PC-3 (cell line): ENCODE results near the gene POM121. TPM values are rescaled to one million over a fixed set of nuclear protein-coding genes. Genes with fewer than 3 reads are reported as not detected.
A peak's percentile ranks its signal among the peaks of the same experiment; 100 is the strongest.
"Not testable (repeated sequence)": the region's sequence is repeated elsewhere in the genome, so short reads cannot be mapped to it uniquely, and the experiment has no call there.

Experiments
- ATAC-seq: fragments of 200-7000 bp; cut with Tn5 transposase; 2 replicates; pipeline ENCODE4 v1.9.1; 2020; ENCODE audit warnings: mild to moderate bottlenecking, moderate library complexity
- BruUV-seq: library from RNA; stranded (reverse); fragments of 400-500 nt; replicated peaks from 2 replicates; lab custom pipeline; 2021; lab: Mats Ljungman, UMichigan
- CTCF ChIA-PET: fragments of 300-600 bp; sonication (Branson Sonifier 250); formaldehyde crosslinking; loops from one replicate; lab custom pipeline; 2022; ENCODE audit warnings: antibody characterized with exemption; lab: Charles Lee
- POLR2A ChIA-PET: fragments of 300-600 bp; sonication (Branson Sonifier 250); formaldehyde crosslinking; loops from one replicate; lab custom pipeline; 2022; ENCODE audit warnings: antibody characterized with exemption; ENCODE audit not compliant: unreplicated experiment; lab: Charles Lee
- DNase-seq: peaks from one replicate; pipeline ENCODE4 v3.0.0-alpha.2; 2015
- H2AFZ ChIP-seq: fragments of 300-600 bp; sonication (generic); 2 replicates; pipeline ENCODE4 v1.6.0; 2016; ENCODE audit warnings: antibody characterized with exemption, low read length
- H3F3A ChIP-seq: fragments of 300-600 bp; sonication (generic); one replicate; pipeline ENCODE4 v1.6.0; 2017; ENCODE audit warnings: antibody characterized with exemption, low read length, control low read depth, mild to moderate bottlenecking; ENCODE audit not compliant: unreplicated experiment
- H3K27ac ChIP-seq: fragments of 300-600 bp; sonication (generic); 2 replicates; pipeline ENCODE4 v1.5.1; 2016; ENCODE audit warnings: mild to moderate bottlenecking, low read length
- H3K27me3 ChIP-seq: fragments of 300-600 bp; sonication (generic); 2 replicates; pipeline ENCODE4 v1.6.1; 2016; ENCODE audit warnings: low read length, mixed read lengths
- H3K36me3 ChIP-seq: fragments of 300-600 bp; sonication (generic); 2 replicates; pipeline ENCODE4 v1.6.1; 2016; ENCODE audit warnings: low read depth, mixed run types, low read length, mixed read lengths
- H3K4me1 ChIP-seq: fragments of 300-600 bp; sonication (generic); 2 replicates; pipeline ENCODE4 v1.5.1; 2016; ENCODE audit warnings: low read length; ENCODE audit not compliant: insufficient read depth
- H3K4me2 ChIP-seq: fragments of 300-600 bp; sonication (generic); 2 replicates; pipeline ENCODE4 v1.6.0; 2016; ENCODE audit warnings: low read length
- H3K4me3 ChIP-seq: fragments of 300-600 bp; sonication (generic); 2 replicates; pipeline ENCODE4 v1.5.1; 2016; ENCODE audit warnings: mild to moderate bottlenecking, low read length, mixed read lengths
- H3K79me2 ChIP-seq: fragments of 300-600 bp; sonication (generic); 2 replicates; pipeline ENCODE4 v1.6.1; 2017; ENCODE audit warnings: low read length, mixed read lengths
- H3K9ac ChIP-seq: fragments of 300-600 bp; sonication (generic); 2 replicates; pipeline ENCODE4 v1.6.0; 2016; ENCODE audit warnings: mild to moderate bottlenecking, low read length
- H3K9me2 ChIP-seq: fragments of 300-600 bp; sonication (generic); replicated peaks from 2 replicates; pipeline ENCODE4 v1.6.1; 2016; ENCODE audit warnings: mixed run types, low read length, mixed read lengths
- H3K9me3 ChIP-seq: fragments of 300-600 bp; sonication (generic); 2 replicates; pipeline ENCODE4 v1.6.1; 2016; ENCODE audit warnings: low read length, mixed read lengths
- H4K20me1 ChIP-seq: fragments of 300-600 bp; sonication (generic); 2 replicates; pipeline ENCODE4 v1.6.1; 2016; ENCODE audit warnings: low read length, mixed read lengths
- EZH2 ChIP-seq: fragments of 300-600 bp; sonication (generic); IDR thresholded peaks from one replicate; pipeline ENCODE4 v1.6.1; 2017; ENCODE audit warnings: antibody characterized with exemption, mild to moderate bottlenecking, low read length; ENCODE audit not compliant: unreplicated experiment
- EZH2phosphoT487 ChIP-seq: fragments of 300-600 bp; sonication (generic); IDR thresholded peaks from 2 replicates; pipeline ENCODE4 v1.6.1; 2018; ENCODE audit warnings: mild to moderate bottlenecking, antibody characterized with exemption, low read length, borderline replicate concordance
- intact Hi-C: fragments of 100-400 bp; cut with micrococcal nuclease; formaldehyde crosslinking; loops from 2 replicates; pipeline ENCODE4 v1.9.0; 2023
- total RNA-seq: library from RNA; depleted of rRNA; stranded (reverse); fragments of >200 nt; gene quantifications from 2 replicates; pipeline ENCODE4 v1.2.3, GENCODE V29; 2014
- TF ChIP-seq, protein P1 (sequence below): fragments of 300-600 bp; sonication (generic); conservative IDR thresholded peaks from 2 replicates; pipeline ENCODE4 v1.5.1; 2017; ENCODE audit warnings: antibody characterized with exemption, low read depth, mild to moderate bottlenecking, low read length

Gene POM121
- total RNA-seq, 1 experiment from 2014 or later, result 13.1 TPM

DNA sequence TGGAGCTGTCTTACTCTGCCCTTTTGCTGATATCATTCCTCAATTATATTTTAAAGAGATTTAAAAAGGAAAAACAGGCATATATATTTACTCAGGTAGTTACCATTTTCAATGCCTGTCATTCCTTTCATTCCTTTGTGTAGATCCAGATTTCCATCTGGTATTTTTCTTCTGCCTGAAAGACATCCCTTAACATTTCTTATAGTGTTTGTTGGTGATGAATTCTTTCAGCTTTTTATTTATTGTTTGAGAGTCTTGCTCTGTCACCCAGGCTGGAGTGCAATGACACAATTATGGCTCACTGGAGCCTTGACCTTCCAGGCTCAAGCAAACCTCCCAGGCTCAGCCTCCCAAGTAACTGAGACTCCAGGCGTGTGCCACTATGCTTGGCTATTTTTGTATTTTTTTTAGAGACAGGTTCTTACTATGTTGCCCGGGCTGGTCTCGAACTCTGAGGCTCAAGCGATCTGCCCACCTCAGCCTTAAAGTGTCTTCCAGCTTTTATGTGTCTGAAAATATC lies 5.6 kb upstream of the POM121 start:
- CTCF ChIA-PET, result no interaction called here
- TF ChIP-seq, protein P1, sequence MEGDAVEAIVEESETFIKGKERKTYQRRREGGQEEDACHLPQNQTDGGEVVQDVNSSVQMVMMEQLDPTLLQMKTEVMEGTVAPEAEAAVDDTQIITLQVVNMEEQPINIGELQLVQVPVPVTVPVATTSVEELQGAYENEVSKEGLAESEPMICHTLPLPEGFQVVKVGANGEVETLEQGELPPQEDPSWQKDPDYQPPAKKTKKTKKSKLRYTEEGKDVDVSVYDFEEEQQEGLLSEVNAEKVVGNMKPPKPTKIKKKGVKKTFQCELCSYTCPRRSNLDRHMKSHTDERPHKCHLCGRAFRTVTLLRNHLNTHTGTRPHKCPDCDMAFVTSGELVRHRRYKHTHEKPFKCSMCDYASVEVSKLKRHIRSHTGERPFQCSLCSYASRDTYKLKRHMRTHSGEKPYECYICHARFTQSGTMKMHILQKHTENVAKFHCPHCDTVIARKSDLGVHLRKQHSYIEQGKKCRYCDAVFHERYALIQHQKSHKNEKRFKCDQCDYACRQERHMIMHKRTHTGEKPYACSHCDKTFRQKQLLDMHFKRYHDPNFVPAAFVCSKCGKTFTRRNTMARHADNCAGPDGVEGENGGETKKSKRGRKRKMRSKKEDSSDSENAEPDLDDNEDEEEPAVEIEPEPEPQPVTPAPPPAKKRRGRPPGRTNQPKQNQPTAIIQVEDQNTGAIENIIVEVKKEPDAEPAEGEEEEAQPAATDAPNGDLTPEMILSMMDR, result no peak
- TF ChIP-seq EZH2 (no peak), EZH2phosphoT487 (no peak)
- H4K20me1 ChIP-seq, result no peaks in the 10 kb centered on the region
- H3K9me3 ChIP-seq, result no peaks in the 10 kb centered on the region
- ATAC-seq (no peak), DNase-seq (no peak)
- BruUV-seq, result no TSS peak
- no peaks in the 10 kb centered on the region for H3K4me1 ChIP-seq
- H3K9ac ChIP-seq, result no peak overlapping the region
- POLR2A ChIA-PET, result no interaction called here
- peaks cover 32% of the 10 kb centered on the region for H3K79me2 ChIP-seq
- no peak overlapping the region for H3K27ac ChIP-seq
- intact Hi-C loops, result no loop called here
- H3K27me3 ChIP-seq, result no peaks in the 10 kb centered on the region
- no peak overlapping the region for H3K4me3 ChIP-seq
- H3K9me2 ChIP-seq, result no peaks in the 10 kb centered on the region
- no peak overlapping the region for H3K4me2 ChIP-seq
- no peak overlapping the region for H2AFZ ChIP-seq
- H3F3A ChIP-seq, result no peaks in the 10 kb centered on the region
- H3K36me3 ChIP-seq, result 0 out of 2 replicates have a peak, but pooled peaks cover 3% of the 10 kb centered on the region

DNA sequence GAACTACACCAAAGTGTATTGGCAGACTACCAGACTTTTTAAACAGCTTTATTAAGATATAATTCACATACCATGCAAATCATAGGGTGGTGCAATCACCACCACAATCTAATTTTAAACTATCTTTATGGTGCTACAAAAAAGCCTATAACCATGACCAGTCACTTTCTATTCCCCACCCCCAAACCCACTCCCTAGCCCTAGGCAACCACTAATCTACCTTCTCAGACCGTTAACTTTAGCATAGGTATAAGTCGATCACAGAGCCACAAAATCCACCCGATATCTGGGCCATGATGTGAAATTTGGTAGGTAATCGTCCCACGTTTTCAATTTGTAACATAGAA lies 536 bp upstream of the POM121 start:
- ATAC-seq, result peak; percentile 51
- Histone ChIP-seq H3K27me3 (no peaks in the 10 kb centered on the region), H3K27ac (peak overlapping the region; percentile 59), H2AFZ (peak overlapping the region; percentile 79), H3K4me2 (peak overlapping the region; percentile 96), H3F3A (no peaks in the 10 kb centered on the region), H3K4me1 (no peaks in the 10 kb centered on the region; the same call in 1 of the 2 replicates), H3K9me2 (no peaks in the 10 kb centered on the region), H3K9me3 (no peaks in the 10 kb centered on the region), H3K9ac (peak overlapping the region; percentile 87), H3K79me2 (peaks cover 41% of the 10 kb centered on the region), H3K4me3 (peak overlapping the region; percentile 95), H4K20me1 (0 out of 2 replicates have a peak, but pooled peaks cover 5% of the 10 kb centered on the region), H3K36me3 (peaks cover 27% of the 10 kb centered on the region)
- no peak for TF ChIP-seq EZH2
- TF ChIP-seq, protein P1, result no peak
- TF ChIP-seq EZH2phosphoT487, result no peak
- BruUV-seq, result TSS peak; percentile 97
- POLR2A ChIA-PET, result no interaction called here
- CTCF ChIA-PET, result no interaction called here
- intact Hi-C loops, result loop anchor here (2.0 kb wide), 1 partner anchor 96 kb away; the partner anchor contains the start of gene TYW1B
- DNase-seq, result no peak

DNA sequence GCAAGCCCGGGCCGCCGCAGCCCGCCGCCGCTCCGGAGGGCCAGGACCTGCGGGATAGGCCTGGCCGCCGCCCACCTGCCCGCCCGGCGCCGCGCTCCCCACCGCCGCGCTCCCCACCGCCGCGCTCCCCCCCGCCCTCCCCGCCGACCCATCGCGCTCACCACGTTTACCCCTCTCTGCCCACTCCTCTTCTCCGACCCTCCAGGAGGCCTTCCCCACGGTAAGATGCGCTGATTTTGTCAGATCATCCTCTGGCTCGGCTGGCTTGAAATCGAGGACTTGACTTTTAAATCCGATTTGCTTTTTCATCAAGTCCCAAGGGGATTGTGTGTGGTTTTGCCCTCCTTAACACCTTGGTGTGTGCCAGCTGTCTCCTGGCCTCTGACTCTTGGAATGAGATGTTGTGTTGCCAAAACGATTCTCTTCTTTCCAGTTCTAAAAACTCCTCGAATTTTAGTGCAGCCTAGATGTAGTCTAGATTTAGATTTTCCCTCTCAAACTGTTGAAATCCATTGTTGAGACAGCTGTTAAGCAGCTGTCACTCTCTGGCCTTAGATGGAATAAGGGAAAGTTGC lies 738 bp downstream of the POM121 start:
- no peak for ATAC-seq
- Histone ChIP-seq H2AFZ (no peak overlapping the region), H3K9me3 (no peaks in the 10 kb centered on the region), H3K79me2 (peaks cover 35% of the 10 kb centered on the region), H3K4me1 (no peaks in the 10 kb centered on the region; the same call in 1 of the 2 replicates), H3K9ac (peak overlapping the region; percentile 87), H3K27me3 (no peaks in the 10 kb centered on the region), H3K36me3 (peaks cover 33% of the 10 kb centered on the region), H3K4me2 (peak overlapping the region; percentile 96), H4K20me1 (0 out of 2 replicates have a peak, but pooled peaks cover 5% of the 10 kb centered on the region), H3K27ac (peak overlapping the region; percentile 59), H3F3A (no peaks in the 10 kb centered on the region), H3K4me3 (peak overlapping the region; percentile 95), H3K9me2 (no peaks in the 10 kb centered on the region)
- intact Hi-C loops, result loop anchor here (2.0 kb wide), 1 partner anchor 97 kb away; the partner anchor contains the start of gene TYW1B
- ChIA-PET CTCF (no interaction called here), POLR2A (no interaction called here)
- BruUV-seq, result no TSS peak
- no peak for DNase-seq
- TF ChIP-seq, protein P1, result no peak
- TF ChIP-seq EZH2, result no peak

DNA sequence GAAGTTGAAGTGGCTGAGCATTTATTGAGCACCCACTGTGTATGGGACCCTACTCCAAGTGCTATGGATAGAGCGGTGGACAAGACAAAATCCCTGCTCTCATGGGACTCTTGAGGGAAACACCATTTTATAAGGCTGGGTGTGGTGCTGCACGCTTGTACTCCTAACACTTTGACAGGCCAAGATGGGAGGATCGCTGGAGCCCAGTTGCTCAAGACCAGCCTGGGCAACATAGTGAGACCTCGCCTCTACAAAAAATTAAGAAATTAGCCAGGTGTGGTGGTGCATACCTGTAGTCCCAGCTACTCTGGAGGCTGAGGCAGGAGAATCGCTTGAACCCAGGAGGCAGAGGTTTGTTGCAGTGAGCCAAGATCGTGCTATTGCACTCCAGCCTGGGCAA lies 2.9 kb downstream of the POM121 start:
- H3K4me3 ChIP-seq, CTCF ChIA-PET, H3K9me2 ChIP-seq, H3K4me2 ChIP-seq, H3K4me1 ChIP-seq, H4K20me1 ChIP-seq, DNase-seq, H3K9ac ChIP-seq, BruUV-seq, H3K27ac ChIP-seq, H3K9me3 ChIP-seq, POLR2A ChIA-PET, intact Hi-C loops, ATAC-seq, H2AFZ ChIP-seq, H3F3A ChIP-seq, H3K27me3 ChIP-seq: not testable (repeated sequence)
- peaks cover 34% of the 10 kb centered on the region for H3K36me3 ChIP-seq
- H3K79me2 ChIP-seq, result peaks cover 31% of the 10 kb centered on the region
